ENCODE data around the gene HNRNPLL.

The HNRNPLL gene

GRCh38 chr2:38592951-38593350, 9.8 kb downstream of the HNRNPLL start (continued):
- no peak for TF ChIP-seq ZNF747 (tag by site-specific recombination; IDR thresholded peaks at IDR 0.05)
- TF ChIP-seq ZNF704 (tag by site-specific recombination; IDR thresholded peaks at IDR 0.05): no peak
- no peak for TF ChIP-seq ZNF623 (tag by site-specific recombination; IDR thresholded peaks at IDR 0.05)
- TF ChIP-seq ZNF18 (tag by site-specific recombination; IDR thresholded peaks at IDR 0.05): no peak
- TF ChIP-seq KLF1 (tag by site-specific recombination; IDR thresholded peaks at IDR 0.05): no peak
- no peak for TF ChIP-seq ZNF114 (tag by site-specific recombination; IDR thresholded peaks at IDR 0.05)
- no peak for TF ChIP-seq TRIM28 (IDR thresholded peaks at IDR 0.05; ENCODE audit: borderline replicate concordance, low read length)
- TF ChIP-seq ZNF639 (tag by site-specific recombination; IDR thresholded peaks at IDR 0.05): no peak
- no peak for TF ChIP-seq SP7 (tag by site-specific recombination; IDR thresholded peaks at IDR 0.05)

GRCh38 chr2:38591152-38591551, 11.6 kb downstream of the HNRNPLL start:
- no peaks in the 10 kb centered on the region for H3K9me3 ChIP-seq (ENCODE audit: control insufficient read depth, insufficient read depth, low read depth, low read length)
- no peak for TF ChIP-seq ZNF433 (tag by site-specific recombination; IDR thresholded peaks at IDR 0.05; ENCODE audit: low read depth)
- no peak for TF ChIP-seq ZBTB20 (tag by site-specific recombination; IDR thresholded peaks at IDR 0.05)
- TF ChIP-seq ZNF202 (tag by site-specific recombination; IDR thresholded peaks at IDR 0.05; ENCODE audit: borderline replicate concordance): no peak
- no peak for TF ChIP-seq ZNF19 (tag by site-specific recombination; IDR thresholded peaks at IDR 0.05; ENCODE audit: low read depth)
- TF ChIP-seq GLI2 (tag by site-specific recombination; IDR thresholded peaks at IDR 0.05; ENCODE audit: borderline replicate concordance, low read depth): no peak
- TF ChIP-seq ZNF449 (tag by site-specific recombination; IDR thresholded peaks at IDR 0.05): no peak
- TF ChIP-seq ZNF558 (tag by site-specific recombination; IDR thresholded peaks at IDR 0.05): no peak
- no peak for TF ChIP-seq ZNF132 (tag by site-specific recombination; IDR thresholded peaks at IDR 0.05; ENCODE audit: borderline replicate concordance)
- H3K4me3 ChIP-seq (ENCODE audit: low read depth, low read length): no peak overlapping the region
- CTCF ChIA-PET: interaction anchor here (0.7 to 2.5 kb wide), 6 partner anchors 8 to 134 kb away, joined by 3 to 19 read pairs (median 4); no protein-coding TSS in a partner anchor
- POLR2A ChIA-PET: interaction anchor here (1.3 kb wide), 1 partner anchor 11 kb away, joined by 5 read pairs; the partner anchor contains the start of gene HNRNPLL
- H3K27ac ChIP-seq (ENCODE audit: extremely low read depth, low read depth, low read length): no peak overlapping the region
- H3K4me1 ChIP-seq (ENCODE audit: control insufficient read depth, insufficient read depth, low read length): no peaks in the 10 kb centered on the region; the same call in none of the 2 replicates
- no peaks in the 10 kb centered on the region; a peak in 1 of 3 replicates for H3K36me3 ChIP-seq (ENCODE audit: control insufficient read depth in 2 of 2, insufficient read depth in 1 of 2, low read length in 2 of 2)

- POLR2A ChIA-PET: interaction anchor here (0.9 to 1.3 kb wide), 2 partner anchors 12 to 161 kb away, joined by 4 to 5 read pairs; partner anchors contain the start of genes HNRNPLL and SRSF7
- no peaks in the 10 kb centered on the region for H3K9me3 ChIP-seq (ENCODE audit: control insufficient read depth, insufficient read depth, low read depth, low read length)
- H3K27ac ChIP-seq (ENCODE audit: extremely low read depth, low read depth, low read length): no peak overlapping the region
- no peak for TF ChIP-seq IKZF3 (tag by site-specific recombination; IDR thresholded peaks at IDR 0.05)
- H3K4me3 ChIP-seq (ENCODE audit: low read depth, low read length): no peak overlapping the region
- H3K36me3 ChIP-seq (ENCODE audit: control insufficient read depth in 2 of 2, insufficient read depth in 1 of 2, low read length in 2 of 2): peaks cover 4 to 7% of the 10 kb centered on the region in 2 experiments
- H3K4me1 ChIP-seq (ENCODE audit: control insufficient read depth, insufficient read depth, low read length): no peaks in the 10 kb centered on the region; the same call in none of the 2 replicates
- CTCF ChIA-PET: interaction anchor here (0.6 to 2.5 kb wide), 9 partner anchors 8 to 180 kb away, joined by 3 to 19 read pairs (median 4); no protein-coding TSS in a partner anchor
Measured at GRCh38 chr2:38590053-38590452, 12.7 kb downstream of the HNRNPLL start.

Data from HEK293 (cell line).